Spleen (tissue), 7 donors: ENCODE data around the gene METTL13.

Experiments used
- POLR2A ChIP-seq, 3 donors: fragments of 450-650 bp; IDR thresholded peaks; one replicate each; pipeline ENCODE4 v1.5.1; 2017; ENCODE audit warnings: antibody characterized with exemption in 3 of 3, mild to moderate bottlenecking in 1 of 3
- POLR2AphosphoS5 ChIP-seq, 3 donors: sonication (generic); formaldehyde crosslinking; IDR thresholded peaks; one replicate each; pipeline ENCODE4 v1.5.1; 2017; ENCODE audit warnings: antibody characterized with exemption in 3 of 3
- TF ChIP-seq, protein P1 (sequence below), 11 experiments: fragments of 200-600 bp in 7 of 11; fragments of 450-650 bp in 4 of 11; sonication (generic) in 4 of 11; IDR thresholded peaks in 8 of 11; conservative IDR thresholded peaks in 3 of 11; 1 replicate in 7 of 11; 2 replicates in 4 of 11; pipeline versions ENCODE4 v1.4.0 to v1.8.0; 2016 to 2021; ENCODE audit warnings: antibody characterized with exemption in 11 of 11, inconsistent platforms in 4 of 11, mild to moderate bottlenecking in 1 of 11
- donor health status: DM: no; HTN: no; CAD: no; lungs with moderate emphysema.
- donor health status: DM: no; HTN: no; CAD: no.
- donor health status: DM: no; HTN: no; CAD: no.

DNA sequence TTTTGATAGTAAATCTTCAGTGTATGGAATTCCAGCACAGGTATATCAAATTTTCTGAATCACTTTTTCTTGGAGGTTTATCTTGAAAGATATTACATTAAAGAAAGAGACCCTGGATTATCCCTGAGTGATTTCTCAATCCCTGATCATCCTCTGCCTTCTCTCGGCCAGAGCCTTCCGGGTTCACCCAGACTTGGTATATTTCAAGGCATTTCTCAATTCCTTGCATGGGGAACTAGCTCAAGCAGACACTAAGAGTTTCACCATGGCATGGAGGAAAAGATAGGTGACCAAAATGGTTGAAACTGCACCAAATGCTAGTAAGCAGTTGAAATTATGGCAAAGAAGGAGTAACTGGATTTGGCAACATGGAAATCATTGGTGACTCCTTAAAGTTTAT lies 45.3 kb upstream of the METTL13 start:
- TF ChIP-seq, protein P1, sequence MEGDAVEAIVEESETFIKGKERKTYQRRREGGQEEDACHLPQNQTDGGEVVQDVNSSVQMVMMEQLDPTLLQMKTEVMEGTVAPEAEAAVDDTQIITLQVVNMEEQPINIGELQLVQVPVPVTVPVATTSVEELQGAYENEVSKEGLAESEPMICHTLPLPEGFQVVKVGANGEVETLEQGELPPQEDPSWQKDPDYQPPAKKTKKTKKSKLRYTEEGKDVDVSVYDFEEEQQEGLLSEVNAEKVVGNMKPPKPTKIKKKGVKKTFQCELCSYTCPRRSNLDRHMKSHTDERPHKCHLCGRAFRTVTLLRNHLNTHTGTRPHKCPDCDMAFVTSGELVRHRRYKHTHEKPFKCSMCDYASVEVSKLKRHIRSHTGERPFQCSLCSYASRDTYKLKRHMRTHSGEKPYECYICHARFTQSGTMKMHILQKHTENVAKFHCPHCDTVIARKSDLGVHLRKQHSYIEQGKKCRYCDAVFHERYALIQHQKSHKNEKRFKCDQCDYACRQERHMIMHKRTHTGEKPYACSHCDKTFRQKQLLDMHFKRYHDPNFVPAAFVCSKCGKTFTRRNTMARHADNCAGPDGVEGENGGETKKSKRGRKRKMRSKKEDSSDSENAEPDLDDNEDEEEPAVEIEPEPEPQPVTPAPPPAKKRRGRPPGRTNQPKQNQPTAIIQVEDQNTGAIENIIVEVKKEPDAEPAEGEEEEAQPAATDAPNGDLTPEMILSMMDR (IDR thresholded peaks at IDR 0.05 in 8 of 11, conservative IDR thresholded peaks at IDR 0.05 in 3 of 11): no peak
- no peak for TF ChIP-seq POLR2A (IDR thresholded peaks at IDR 0.05)
- TF ChIP-seq POLR2AphosphoS5 (IDR thresholded peaks at IDR 0.05): no peak
